Immature natural killer cell (primary cell): ENCODE results near the gene LBR. TPM values are rescaled to one million over a fixed set of nuclear protein-coding genes. Genes with fewer than 3 reads are reported as not detected.

ENCODE experiments used
- DNase-seq, 3 donors: peaks; one replicate each; pipeline ENCODE4 v3.0.0; 2022; ENCODE audit warnings: mixed read lengths in 1 of 3
- H3K27ac Mint-ChIP-seq, 6 donors: one replicate each; pipeline ENCODE4 v1.8.0; 2020; ENCODE audit warnings: mixed read lengths in 6 of 6, mild to moderate bottlenecking in 5 of 6, inconsistent platforms in 4 of 6, moderate library complexity in 3 of 6
- H3K27me3 Mint-ChIP-seq, 3 donors: one replicate each; pipeline ENCODE4 v1.8.0; 2020 to 2021; ENCODE audit warnings: low read depth in 3 of 3, mild to moderate bottlenecking in 3 of 3, mixed read lengths in 3 of 3, moderate library complexity in 3 of 3, inconsistent platforms in 1 of 3
- H3K36me3 Mint-ChIP-seq, 3 donors: one replicate each; pipeline ENCODE4 v1.8.0; 2020; ENCODE audit warnings: mixed read lengths in 3 of 3, inconsistent platforms in 2 of 3, mild to moderate bottlenecking in 2 of 3
- H3K4me1 Mint-ChIP-seq, 2 donors: one replicate each; pipeline ENCODE4 v1.8.0; 2020; ENCODE audit warnings: inconsistent platforms in 2 of 2, mild to moderate bottlenecking in 2 of 2, mixed read lengths in 2 of 2, moderate library complexity in 1 of 2
- H3K4me3 Mint-ChIP-seq, 5 donors: one replicate each; pipeline ENCODE4 v1.8.0; 2020; ENCODE audit warnings: mild to moderate bottlenecking in 5 of 5, mixed read lengths in 5 of 5, inconsistent platforms in 3 of 5, moderate library complexity in 3 of 5
- H3K9me3 Mint-ChIP-seq, 6 donors: one replicate each; pipeline ENCODE4 v1.8.0; 2020; ENCODE audit warnings: mild to moderate bottlenecking in 6 of 6, mixed read lengths in 6 of 6, inconsistent platforms in 4 of 6, moderate library complexity in 3 of 6
- polyA plus RNA-seq, 3 donors: library from polyadenylated mRNA; unstranded; fragments of 300-500 nt; fragmentation: Illumina TruSeq; gene quantifications; one replicate each; pipeline ENCODE4 v1.2.3, GENCODE V29; 2021

LBR gene
- polyA plus RNA-seq, 3 donors from 2014 or later, result 100.0 to 136 (median 117) TPM

GRCh38 chr1:225380691-225381090 is 47.1 kb downstream of the LBR start:
- DNase-seq, result no peak
- Mint-ChIP-seq H3K9me3 (no peaks in the 10 kb centered on the region), H3K4me3 (no peak overlapping the region), H3K27me3 (no peaks in the 10 kb centered on the region), H3K27ac (no peak overlapping the region), H3K4me1 (peaks cover 2 to 4% of the 10 kb centered on the region in 2 donors), H3K36me3 (peaks cover 11 to 27% (median 14%) of the 10 kb centered on the region in 3 donors)

DNA sequence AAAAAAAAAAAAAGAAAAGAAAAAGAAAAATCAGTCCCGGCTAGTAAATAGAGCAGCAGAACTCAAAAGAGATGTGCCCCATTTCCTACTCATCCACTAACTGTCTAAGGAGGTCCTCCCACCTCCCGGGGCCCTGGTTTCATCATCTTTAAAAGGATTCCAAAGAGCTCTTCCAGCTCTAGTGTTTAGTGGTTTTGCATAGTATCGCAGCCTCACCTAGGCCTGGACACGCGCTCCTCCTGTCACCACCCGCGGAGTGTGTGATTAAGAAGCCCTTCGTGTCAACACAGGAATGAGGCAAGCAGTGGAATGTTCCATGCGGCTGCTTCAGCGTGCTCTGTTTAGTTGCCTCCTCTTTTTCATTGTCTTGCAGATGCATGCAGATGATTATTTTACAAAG is 49.0 kb downstream of the LBR start:
- H3K36me3 Mint-ChIP-seq, result peaks cover 6 to 21% (median 7%) of the 10 kb centered on the region in 3 donors
- no peak overlapping the region for H3K4me3 Mint-ChIP-seq
- H3K27me3 Mint-ChIP-seq, result no peaks in the 10 kb centered on the region
- peaks cover 2 to 4% of the 10 kb centered on the region in 2 donors for H3K4me1 Mint-ChIP-seq
- DNase-seq, result no peak
- H3K27ac Mint-ChIP-seq, result no peak overlapping the region
- no peaks in the 10 kb centered on the region for H3K9me3 Mint-ChIP-seq

DNA sequence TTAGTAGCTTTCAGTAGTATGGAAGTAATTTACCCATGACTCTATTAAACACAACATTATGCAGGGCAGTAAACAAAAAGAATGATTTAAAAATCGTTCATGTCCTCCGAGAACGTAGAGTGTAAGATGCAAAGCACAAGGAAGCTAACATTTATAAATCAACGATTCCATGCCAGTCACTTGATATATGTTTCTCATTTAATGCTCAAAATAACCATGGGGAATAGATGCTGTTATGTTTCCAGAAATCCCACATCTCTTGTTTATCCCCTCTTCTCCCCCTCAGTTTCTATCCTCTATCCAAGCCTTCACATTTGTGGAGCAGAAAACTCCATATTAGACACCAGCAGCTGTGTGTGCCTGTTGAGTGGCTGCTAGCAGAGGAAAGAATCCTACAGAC is 52.8 kb downstream of the LBR start:
- Mint-ChIP-seq H3K27me3 (peaks cover 0 to 5% (median 1%) of the 10 kb centered on the region in 3 donors), H3K9me3 (no peaks in the 10 kb centered on the region), H3K36me3 (peaks cover 0 to 3% (median 0%) of the 10 kb centered on the region in 3 donors), H3K4me1 (peaks cover 1% of the 10 kb centered on the region in 2 donors), H3K27ac (no peak overlapping the region), H3K4me3 (no peak overlapping the region)
- DNase-seq, result no peak

DNA sequence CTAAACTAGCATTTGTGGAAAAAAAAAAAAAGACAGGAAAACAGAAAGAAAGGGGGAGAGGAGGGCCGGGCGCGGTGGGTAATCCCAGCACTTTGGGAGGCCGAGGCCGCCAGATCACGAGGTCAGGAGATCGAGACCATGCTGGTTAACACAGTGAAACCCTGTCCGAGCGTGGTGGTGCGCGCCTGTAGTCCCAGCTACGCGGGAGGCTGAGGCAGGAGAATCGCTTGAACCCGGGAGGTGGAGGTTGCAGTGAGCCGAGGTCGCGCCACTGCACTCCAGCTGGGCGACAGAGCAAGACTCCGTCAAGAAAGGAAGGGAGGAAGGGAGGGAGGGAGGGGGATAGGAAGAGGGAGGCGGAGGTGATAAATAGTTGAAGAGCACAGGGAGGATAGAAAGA is 54.7 kb downstream of the LBR start:
- Mint-ChIP-seq H3K9me3 (no peaks in the 10 kb centered on the region), H3K27ac (peak overlapping the region in 1 of 6 donors; percentile 49), H3K4me3 (no peak overlapping the region), H3K36me3 (no peaks in the 10 kb centered on the region), H3K27me3 (peaks cover 0 to 5% (median 1%) of the 10 kb centered on the region in 3 donors), H3K4me1 (no peaks in the 10 kb centered on the region)
- DNase-seq, result no peak

DNA sequence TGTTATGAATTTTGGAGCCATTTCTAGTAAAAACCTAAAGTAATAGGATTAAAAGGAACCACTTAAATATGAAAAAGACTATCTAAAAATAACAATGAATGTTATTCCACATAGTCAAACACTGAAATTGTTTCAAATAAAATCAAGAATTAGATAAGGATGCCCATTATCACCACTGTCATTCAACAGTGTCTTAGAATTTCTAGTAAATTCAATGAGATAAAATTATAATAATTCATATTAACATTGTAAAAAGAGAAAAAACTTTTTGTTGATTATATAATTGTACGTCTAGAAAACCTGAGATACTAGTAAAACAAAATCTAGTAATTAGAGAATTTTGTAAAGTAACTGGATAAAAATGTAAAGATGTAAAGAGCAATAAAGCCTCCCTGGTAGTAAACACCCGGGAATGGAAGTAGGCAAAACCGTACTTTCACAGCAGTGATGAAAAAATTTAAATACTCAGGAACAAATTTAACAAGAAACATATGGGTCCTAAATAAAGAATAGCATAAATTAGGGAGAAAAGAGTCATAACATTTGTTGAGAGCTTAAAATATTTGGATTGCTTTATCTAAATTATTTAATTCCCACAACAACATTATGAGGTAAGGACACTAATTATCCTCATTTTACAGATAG is 56.4 kb downstream of the LBR start:
- no peaks in the 10 kb centered on the region for H3K36me3 Mint-ChIP-seq
- no peak overlapping the region for H3K27ac Mint-ChIP-seq
- H3K9me3 Mint-ChIP-seq, result no peaks in the 10 kb centered on the region
- H3K4me1 Mint-ChIP-seq, result no peaks in the 10 kb centered on the region
- H3K4me3 Mint-ChIP-seq, result no peak overlapping the region
- peaks cover 0 to 6% (median 1%) of the 10 kb centered on the region in 3 donors for H3K27me3 Mint-ChIP-seq
- no peak for DNase-seq

DNA sequence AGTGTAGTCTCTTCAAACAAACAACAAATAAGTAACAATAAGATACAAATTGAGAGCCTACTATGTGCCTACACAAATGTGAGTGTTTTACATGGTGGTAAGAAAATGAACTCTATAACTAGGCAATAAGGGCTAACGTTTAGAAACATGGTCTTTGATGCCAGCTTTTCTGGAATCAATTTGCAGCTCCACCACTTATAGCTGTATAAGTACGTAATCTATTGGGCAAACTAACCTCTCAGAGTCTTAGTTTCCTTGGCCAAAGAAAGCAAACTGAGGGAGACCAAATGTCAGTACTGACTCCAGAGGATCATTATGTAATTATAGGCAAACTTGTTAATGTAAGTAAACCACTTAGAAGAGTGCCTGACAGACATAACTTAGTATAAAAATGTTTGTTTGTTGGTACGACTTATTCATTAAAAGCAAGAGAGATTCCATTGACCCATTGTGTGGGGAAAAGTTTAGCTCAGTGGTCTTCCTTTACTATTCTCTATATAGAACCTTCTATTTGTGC is 59.7 kb downstream of the LBR start:
- DNase-seq, result no peak
- Mint-ChIP-seq H3K36me3 (no peaks in the 10 kb centered on the region), H3K9me3 (no peaks in the 10 kb centered on the region), H3K4me1 (no peaks in the 10 kb centered on the region), H3K27me3 (peaks cover 0 to 6% (median 1%) of the 10 kb centered on the region in 3 donors), H3K27ac (no peak overlapping the region), H3K4me3 (no peak overlapping the region)

DNA sequence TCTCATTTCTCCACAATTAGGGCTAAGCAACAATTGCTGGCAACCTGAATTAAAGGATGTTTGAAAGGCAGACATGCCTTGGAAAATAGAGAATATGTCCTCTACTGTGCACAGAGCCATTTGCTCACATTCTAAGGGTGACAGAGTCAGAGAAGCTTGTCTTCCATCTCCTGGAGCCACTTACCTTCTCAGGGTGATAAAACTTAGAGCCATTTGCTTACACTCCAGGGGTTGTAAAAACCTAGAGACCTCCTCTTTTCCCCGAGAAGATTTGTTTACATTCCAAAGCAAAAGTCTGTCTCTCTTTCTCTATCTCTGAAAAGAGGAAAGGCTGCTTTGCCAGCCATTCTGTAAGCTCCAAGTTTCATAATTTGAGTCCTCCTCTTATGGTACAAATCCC is 61.3 kb downstream of the LBR start:
- Mint-ChIP-seq H3K27ac (no peak overlapping the region), H3K27me3 (peaks cover 0 to 4% (median 0%) of the 10 kb centered on the region in 3 donors), H3K9me3 (no peaks in the 10 kb centered on the region), H3K4me1 (peaks cover 2 to 5% of the 10 kb centered on the region in 2 donors), H3K36me3 (no peaks in the 10 kb centered on the region), H3K4me3 (no peak overlapping the region)
- DNase-seq, result no peak

- DNase-seq, result no peak
- Mint-ChIP-seq H3K36me3 (no peaks in the 10 kb centered on the region), H3K27ac (no peak overlapping the region), H3K27me3 (peaks cover 0 to 4% (median 0%) of the 10 kb centered on the region in 3 donors), H3K9me3 (no peaks in the 10 kb centered on the region), H3K4me1 (peaks cover 2 to 5% of the 10 kb centered on the region in 2 donors), H3K4me3 (no peak overlapping the region)
These were observed 61.8 kb downstream of the LBR start for GRCh38 chr1:225366018-225366417.

- DNase-seq, result no peak
- Mint-ChIP-seq H3K4me1 (peaks cover 2 to 5% of the 10 kb centered on the region in 2 donors), H3K27ac (no peak overlapping the region), H3K36me3 (no peaks in the 10 kb centered on the region), H3K4me3 (no peak overlapping the region), H3K27me3 (peaks cover 0 to 4% (median 0%) of the 10 kb centered on the region in 3 donors), H3K9me3 (no peaks in the 10 kb centered on the region)
These were observed 63.4 kb downstream of the LBR start for GRCh38 chr1:225364439-225364838.

GRCh38 chr1:225362805-225363204 is 65.0 kb downstream of the LBR start:
- peaks cover 0 to 10% (median 0%) of the 10 kb centered on the region in 3 donors for H3K27me3 Mint-ChIP-seq
- no peaks in the 10 kb centered on the region for H3K9me3 Mint-ChIP-seq
- H3K36me3 Mint-ChIP-seq, result no peaks in the 10 kb centered on the region
- H3K4me1 Mint-ChIP-seq, result peaks cover 2 to 5% of the 10 kb centered on the region in 2 donors
- peak overlapping the region in 1 of 6 donors; percentile 43 for H3K27ac Mint-ChIP-seq
- H3K4me3 Mint-ChIP-seq, result no peak overlapping the region
- no peak for DNase-seq

DNA sequence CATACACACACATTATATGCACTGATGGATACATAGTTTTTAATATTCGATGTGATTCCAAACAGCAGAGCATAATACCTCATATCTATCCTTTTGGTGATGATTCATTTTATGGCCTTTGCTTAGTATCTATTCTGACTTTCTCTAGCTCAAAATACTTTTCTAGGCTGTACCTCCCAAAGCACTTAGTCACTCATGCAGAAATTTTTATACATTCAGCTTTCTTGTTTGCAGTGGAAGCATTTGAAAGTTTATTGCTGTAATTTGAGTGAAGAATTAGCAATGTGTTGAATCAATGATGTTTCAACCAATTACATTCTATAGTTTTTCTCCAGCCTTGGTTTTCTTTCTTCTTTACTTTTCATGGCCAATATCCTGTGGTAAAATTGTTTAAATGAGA is 66.7 kb downstream of the LBR start:
- H3K36me3 Mint-ChIP-seq, result no peaks in the 10 kb centered on the region
- H3K4me1 Mint-ChIP-seq, result peaks cover 2 to 5% of the 10 kb centered on the region in 2 donors
- H3K27ac Mint-ChIP-seq, result no peak overlapping the region
- DNase-seq, result no peak
- H3K27me3 Mint-ChIP-seq, result peaks cover 0 to 8% (median 0%) of the 10 kb centered on the region in 3 donors
- H3K4me3 Mint-ChIP-seq, result no peak overlapping the region
- no peaks in the 10 kb centered on the region for H3K9me3 Mint-ChIP-seq

DNA sequence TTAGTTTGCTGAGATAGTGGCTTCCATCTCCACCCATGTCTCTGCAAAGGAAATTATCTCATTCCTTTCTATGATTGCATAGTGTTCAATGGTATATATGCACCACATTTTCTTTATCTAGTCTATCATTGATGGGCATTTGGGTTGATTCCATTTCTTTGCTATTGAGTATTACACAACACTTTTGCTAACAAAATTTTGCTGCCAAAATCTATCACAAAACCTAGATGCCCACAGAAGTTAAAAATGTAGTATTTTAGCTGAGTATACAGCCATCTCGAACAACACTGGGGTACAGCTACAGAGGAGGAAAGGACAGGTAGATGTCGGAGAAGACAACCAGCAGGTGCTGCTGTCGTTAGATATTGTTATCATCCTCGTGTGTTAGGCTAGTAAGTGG is 67.7 kb downstream of the LBR start:
- H3K27me3 Mint-ChIP-seq, result peaks cover 0 to 8% (median 0%) of the 10 kb centered on the region in 3 donors
- H3K27ac Mint-ChIP-seq, result no peak overlapping the region
- H3K36me3 Mint-ChIP-seq, result no peaks in the 10 kb centered on the region
- H3K9me3 Mint-ChIP-seq, result no peaks in the 10 kb centered on the region
- peaks cover 2 to 5% of the 10 kb centered on the region in 2 donors for H3K4me1 Mint-ChIP-seq
- H3K4me3 Mint-ChIP-seq, result no peak overlapping the region
- DNase-seq, result no peak

DNA sequence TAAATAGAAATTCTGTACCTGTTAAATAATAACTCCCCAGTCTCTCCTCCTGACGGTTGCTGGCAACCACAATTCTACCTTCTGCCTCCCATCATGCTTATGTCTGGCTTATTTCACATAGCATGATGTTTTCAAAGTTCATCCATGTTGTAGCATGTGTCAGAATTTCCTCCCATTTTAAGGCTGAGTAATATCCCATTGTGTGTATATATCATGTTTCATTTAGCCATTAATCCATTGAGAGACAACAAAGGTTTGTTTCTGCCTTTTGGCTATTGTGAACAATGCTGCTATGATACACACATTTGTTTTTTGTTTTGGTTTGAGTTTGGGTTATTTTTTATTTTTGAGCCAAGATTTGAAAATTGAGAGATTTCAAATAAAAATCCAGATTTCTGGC is 72.0 kb downstream of the LBR start:
- Mint-ChIP-seq H3K27me3 (peaks cover 0 to 8% (median 0%) of the 10 kb centered on the region in 3 donors), H3K27ac (no peak overlapping the region), H3K9me3 (no peaks in the 10 kb centered on the region), H3K4me3 (no peak overlapping the region), H3K4me1 (no peaks in the 10 kb centered on the region), H3K36me3 (no peaks in the 10 kb centered on the region)
- DNase-seq, result no peak

GRCh38 chr1:225354906-225355305 is 72.9 kb downstream of the LBR start:
- Mint-ChIP-seq H3K9me3 (no peaks in the 10 kb centered on the region), H3K27ac (no peak overlapping the region), H3K4me3 (no peak overlapping the region), H3K36me3 (no peaks in the 10 kb centered on the region), H3K27me3 (peaks cover 0 to 8% (median under 1%) of the 10 kb centered on the region in 3 donors), H3K4me1 (no peaks in the 10 kb centered on the region)
- DNase-seq, result no peak
